Measurements from ENCODE around the gene RNLS. TPM values are rescaled to one million over a fixed set of nuclear protein-coding genes. Genes with fewer than 3 reads are reported as not detected.

RNLS gene
- total and polyA plus RNA-seq, 8 donors, result 2.5 to 6.4 (median 5.9) TPM

DNA sequence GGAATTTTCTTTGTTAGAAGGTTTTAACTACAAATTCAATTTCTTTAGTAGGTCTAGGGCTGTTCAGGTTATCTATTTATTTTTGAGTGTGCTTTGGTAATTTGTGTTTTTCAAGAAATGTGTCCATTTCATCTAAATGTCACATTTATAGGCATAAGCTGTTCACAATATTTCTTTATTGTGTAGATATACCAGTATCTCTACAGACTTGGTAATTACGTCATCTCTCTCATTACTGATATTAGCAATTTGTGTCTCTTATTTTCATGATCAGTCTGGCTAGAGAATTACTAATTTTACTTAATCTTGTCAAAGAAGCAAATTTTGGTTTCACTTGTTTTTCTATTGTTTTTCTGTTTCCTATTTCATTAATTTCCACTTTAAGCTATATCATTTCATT is 152.0 kb downstream of the RNLS start:
- WGBS, 2 donors, result 89 to 97% methylated on average over 1 of the region's 1 CpG
- no peak overlapping the region for H3K4me3 ChIP-seq
- DNase-seq (no peak), ATAC-seq (no peak), FAIRE-seq (no peak)
- H3K27ac ChIP-seq, result no peak overlapping the region
- no peaks in the 10 kb centered on the region for H3K4me1 ChIP-seq
- H3K27me3 ChIP-seq, result no peaks in the 10 kb centered on the region
- TF ChIP-seq, protein P1, sequence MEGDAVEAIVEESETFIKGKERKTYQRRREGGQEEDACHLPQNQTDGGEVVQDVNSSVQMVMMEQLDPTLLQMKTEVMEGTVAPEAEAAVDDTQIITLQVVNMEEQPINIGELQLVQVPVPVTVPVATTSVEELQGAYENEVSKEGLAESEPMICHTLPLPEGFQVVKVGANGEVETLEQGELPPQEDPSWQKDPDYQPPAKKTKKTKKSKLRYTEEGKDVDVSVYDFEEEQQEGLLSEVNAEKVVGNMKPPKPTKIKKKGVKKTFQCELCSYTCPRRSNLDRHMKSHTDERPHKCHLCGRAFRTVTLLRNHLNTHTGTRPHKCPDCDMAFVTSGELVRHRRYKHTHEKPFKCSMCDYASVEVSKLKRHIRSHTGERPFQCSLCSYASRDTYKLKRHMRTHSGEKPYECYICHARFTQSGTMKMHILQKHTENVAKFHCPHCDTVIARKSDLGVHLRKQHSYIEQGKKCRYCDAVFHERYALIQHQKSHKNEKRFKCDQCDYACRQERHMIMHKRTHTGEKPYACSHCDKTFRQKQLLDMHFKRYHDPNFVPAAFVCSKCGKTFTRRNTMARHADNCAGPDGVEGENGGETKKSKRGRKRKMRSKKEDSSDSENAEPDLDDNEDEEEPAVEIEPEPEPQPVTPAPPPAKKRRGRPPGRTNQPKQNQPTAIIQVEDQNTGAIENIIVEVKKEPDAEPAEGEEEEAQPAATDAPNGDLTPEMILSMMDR (IDR thresholded peaks at IDR 0.05), result no peak
- H3K9me3 ChIP-seq, result no peaks in the 10 kb centered on the region
- intact Hi-C loops (cut with DNase I), result no loop called here
- no peaks in the 10 kb centered on the region for H3K36me3 ChIP-seq

DNA sequence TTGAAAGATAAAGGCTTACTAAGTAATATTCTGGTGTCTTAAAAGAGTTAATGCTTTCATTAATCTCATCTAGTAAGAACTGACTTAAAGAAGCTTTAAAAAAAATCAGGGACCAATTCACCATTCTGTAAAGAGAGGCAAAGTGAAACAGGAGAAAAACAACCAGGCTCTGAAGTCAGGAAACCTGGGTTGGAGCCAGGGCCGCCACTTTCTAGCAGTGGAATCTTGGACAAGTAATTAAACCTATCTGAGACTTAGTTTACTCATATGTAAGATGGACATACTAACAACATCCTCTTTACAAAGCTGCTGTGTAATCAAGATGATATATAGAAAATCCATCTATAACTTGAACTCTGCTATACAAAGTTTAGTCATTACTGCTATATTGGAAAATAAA is 154.1 kb downstream of the RNLS start:
- H3K9me3 ChIP-seq, result no peaks in the 10 kb centered on the region
- H3K4me3 ChIP-seq, result no peak overlapping the region
- no peak overlapping the region for H3K27ac ChIP-seq
- no peak for FAIRE-seq
- H3K27me3 ChIP-seq, result no peaks in the 10 kb centered on the region
- H3K36me3 ChIP-seq, result no peaks in the 10 kb centered on the region
- no peaks in the 10 kb centered on the region for H3K4me1 ChIP-seq
- TF ChIP-seq, protein P1 (IDR thresholded peaks at IDR 0.05), result no peak
- intact Hi-C loops (cut with DNase I), result no loop called here
- no peak for ATAC-seq
- no peak for DNase-seq
- WGBS, 2 donors, result 93 to 100% methylated on average over 1 of the region's 1 CpG

DNA sequence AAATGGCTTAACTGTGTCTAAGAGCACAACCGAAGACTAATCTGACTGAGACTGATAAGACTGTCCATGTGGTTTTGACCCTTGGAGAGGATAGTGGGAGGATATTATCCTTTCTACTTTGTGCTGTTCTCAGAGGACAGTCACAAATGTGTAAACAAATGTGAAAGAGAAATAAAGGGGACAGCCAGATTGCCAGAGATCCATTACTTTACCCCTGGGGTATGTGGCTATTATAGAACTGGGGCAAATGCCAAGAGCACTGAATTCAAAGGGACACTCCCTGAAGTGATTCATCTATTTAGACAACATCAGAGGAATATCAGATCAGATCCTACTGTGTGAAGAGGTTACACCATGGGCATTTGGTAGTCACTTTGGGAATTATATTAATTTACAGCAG is 154.7 kb downstream of the RNLS start:
- Histone ChIP-seq H3K36me3 (no peaks in the 10 kb centered on the region), H3K27ac (no peak overlapping the region), H3K9me3 (no peaks in the 10 kb centered on the region), H3K4me1 (no peaks in the 10 kb centered on the region), H3K27me3 (no peaks in the 10 kb centered on the region), H3K4me3 (no peak overlapping the region)
- FAIRE-seq (no peak), ATAC-seq (no peak), DNase-seq (no peak)
- TF ChIP-seq, protein P1 (IDR thresholded peaks at IDR 0.05), result no peak
- intact Hi-C loops (cut with DNase I), result no loop called here
- 71 to 77% methylated on average over 1 of the region's 1 CpG for WGBS, 2 donors

DNA sequence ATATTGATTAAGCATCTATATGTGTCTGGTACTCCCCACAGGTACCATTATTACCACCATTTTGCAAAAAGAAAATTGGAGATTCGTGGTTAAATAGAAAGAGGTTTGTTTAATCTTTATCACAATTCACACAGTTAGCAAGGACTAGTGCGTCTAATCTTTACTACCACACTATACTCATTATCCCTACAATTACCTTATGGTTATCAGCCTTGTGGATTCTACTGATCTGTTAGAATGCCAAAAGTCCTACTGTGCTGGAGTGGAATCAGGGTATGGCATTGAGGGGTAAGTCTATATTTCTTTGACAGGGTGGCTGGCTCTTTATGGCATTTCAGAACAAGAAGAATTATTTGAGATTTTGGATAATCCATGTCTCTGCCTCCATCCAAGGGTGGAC is 156.1 kb downstream of the RNLS start:
- ATAC-seq, result no peak
- Histone ChIP-seq H3K9me3 (no peaks in the 10 kb centered on the region), H3K36me3 (no peaks in the 10 kb centered on the region), H3K27ac (no peak overlapping the region), H3K4me3 (no peak overlapping the region), H3K4me1 (no peaks in the 10 kb centered on the region), H3K27me3 (no peaks in the 10 kb centered on the region)
- no peak for FAIRE-seq
- DNase-seq, result no peak
- WGBS, 2 donors, result 79% methylated on average over 2 of the region's 2 CpGs
- TF ChIP-seq, protein P1 (IDR thresholded peaks at IDR 0.05), result no peak
- intact Hi-C loops (cut with DNase I), result no loop called here

DNA sequence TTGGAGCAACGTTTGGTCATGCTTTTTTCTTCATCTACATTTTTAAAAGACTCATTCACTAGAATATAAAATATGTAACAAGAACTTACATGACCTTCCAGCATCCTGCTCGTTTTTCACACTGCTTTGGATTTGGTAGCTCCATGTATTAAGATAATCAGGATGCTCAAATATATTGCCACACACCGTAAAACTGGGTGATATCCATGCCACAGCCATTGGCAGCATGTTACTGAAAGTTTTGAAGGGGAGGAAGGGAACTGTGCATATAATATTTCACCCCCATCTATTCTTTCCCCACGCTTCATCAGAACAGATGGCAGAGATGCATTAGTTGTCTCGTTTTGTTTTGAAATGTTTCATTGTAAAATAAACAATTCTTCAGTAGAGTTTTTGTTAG is 158.2 kb downstream of the RNLS start:
- ATAC-seq (no peak), DNase-seq (no peak), FAIRE-seq (no peak)
- intact Hi-C loops (cut with DNase I), result no loop called here
- TF ChIP-seq, protein P1 (IDR thresholded peaks at IDR 0.05), result no peak
- Histone ChIP-seq H3K27ac (no peak overlapping the region), H3K4me3 (no peak overlapping the region), H3K36me3 (no peaks in the 10 kb centered on the region), H3K4me1 (no peaks in the 10 kb centered on the region), H3K9me3 (no peaks in the 10 kb centered on the region), H3K27me3 (no peaks in the 10 kb centered on the region)
- WGBS, 2 donors, result 71 to 81% methylated on average over 5 of the region's 5 CpGs
